Liver (tissue), 9 donors: ENCODE results near the gene RPGRIP1L. TPM values are rescaled to one million over a fixed set of nuclear protein-coding genes. Genes with fewer than 3 reads are reported as not detected.

Experiments
- DNase-seq: peaks from one replicate; pipeline ENCODE4 v3.0.0-alpha.2; 2017; ENCODE audit warnings: low spot score
- H3K27ac ChIP-seq, 2 donors: one replicate each; pipeline ENCODE4 v1.7.0; 2013; ENCODE audit warnings: inconsistent platforms in 2 of 2, low read length in 2 of 2, control low read depth in 1 of 2, low read depth in 1 of 2, mild to moderate bottlenecking in 1 of 2
- H3K27me3 ChIP-seq, 4 donors: one replicate each; pipeline versions ENCODE4 v1.6.1 to v1.7.0; 2013; ENCODE audit warnings: low read length in 3 of 4, inconsistent platforms in 1 of 4, mild to moderate bottlenecking in 1 of 4, moderate library complexity in 1 of 4; ENCODE audit not compliant: control insufficient read depth in 4 of 4, insufficient read depth in 4 of 4
- H3K36me3 ChIP-seq, 4 donors: one replicate each; pipeline versions ENCODE4 v1.6.1 to v1.7.0; 2013; ENCODE audit warnings: low read length in 3 of 4, mild to moderate bottlenecking in 3 of 4, low read depth in 1 of 4, moderate library complexity in 1 of 4; ENCODE audit not compliant: control insufficient read depth in 4 of 4, insufficient read depth in 3 of 4
- H3K4me1 ChIP-seq, 4 donors: one replicate each; pipeline versions ENCODE4 v1.6.1 to v1.7.0; 2013; ENCODE audit warnings: low read length in 3 of 4, mild to moderate bottlenecking in 3 of 4, moderate library complexity in 1 of 4; ENCODE audit not compliant: control insufficient read depth in 4 of 4, insufficient read depth in 4 of 4
- H3K4me3 ChIP-seq, 3 donors: one replicate each; pipeline versions ENCODE4 v1.6.1 to v1.7.0; 2013; ENCODE audit warnings: low read length in 3 of 3, control low read depth in 1 of 3, low read depth in 1 of 3, mild to moderate bottlenecking in 1 of 3
- H3K9ac ChIP-seq, 2 donors: one replicate each; pipeline ENCODE4 v1.7.0; 2013; ENCODE audit warnings: low read length in 2 of 2, mild to moderate bottlenecking in 2 of 2, moderate library complexity in 2 of 2, control low read depth in 1 of 2, low read depth in 1 of 2
- H3K9me3 ChIP-seq, 4 donors: one replicate each; pipeline versions ENCODE4 v1.6.1 to v1.7.0; 2013; ENCODE audit warnings: low read length in 3 of 4; ENCODE audit not compliant: control insufficient read depth in 4 of 4
- EGR1 ChIP-seq, 2 donors: IDR thresholded peaks; 2 replicates each; pipeline ENCODE4 v1.6.1; 2016 to 2018; ENCODE audit warnings: antibody characterized with exemption in 2 of 2, low read depth in 2 of 2
- FOXA1 ChIP-seq: IDR thresholded peaks from 2 replicates; pipeline ENCODE4 v1.6.1; 2016; ENCODE audit warnings: antibody characterized with exemption
- FOXA2 ChIP-seq: IDR thresholded peaks from 2 replicates; pipeline ENCODE4 v1.6.1; 2016; ENCODE audit warnings: antibody characterized with exemption
- GABPA ChIP-seq, 2 donors: IDR thresholded peaks in 1 of 2; conservative IDR thresholded peaks in 1 of 2; 2 replicates each; pipeline ENCODE4 v1.6.1; 2016; ENCODE audit warnings: antibody characterized with exemption in 2 of 2, mild to moderate bottlenecking in 1 of 2, moderate library complexity in 1 of 2
- HNF4A ChIP-seq, 2 donors: conservative IDR thresholded peaks; 2 replicates each; pipeline ENCODE4 v1.6.1; 2016; ENCODE audit warnings: antibody characterized with exemption in 2 of 2, mild to moderate bottlenecking in 2 of 2
- HNF4G ChIP-seq: IDR thresholded peaks from 2 replicates; pipeline ENCODE4 v1.6.1; 2016; ENCODE audit warnings: antibody characterized with exemption
- JUND ChIP-seq, 2 donors: IDR thresholded peaks; 2 replicates each; pipeline ENCODE4 v1.6.1; 2016; ENCODE audit warnings: antibody characterized with exemption in 2 of 2
- MAX ChIP-seq: IDR thresholded peaks from 2 replicates; pipeline ENCODE4 v1.6.1; 2016; ENCODE audit warnings: antibody characterized with exemption
- NR2F2 ChIP-seq: IDR thresholded peaks from 2 replicates; pipeline ENCODE4 v1.6.1; 2016; ENCODE audit warnings: antibody characterized with exemption
- REST ChIP-seq: IDR thresholded peaks from 2 replicates; pipeline ENCODE4 v1.6.1; 2016; ENCODE audit warnings: antibody characterized with exemption, mild to moderate bottlenecking
- RXRA ChIP-seq, 2 donors: IDR thresholded peaks; 2 replicates each; pipeline ENCODE4 v1.6.1; 2017 to 2018; ENCODE audit warnings: antibody characterized with exemption in 2 of 2, mild to moderate bottlenecking in 1 of 2
- SP1 ChIP-seq: IDR thresholded peaks from 2 replicates; pipeline ENCODE4 v1.6.1; 2018; ENCODE audit warnings: antibody characterized with exemption, mild to moderate bottlenecking
- YY1 ChIP-seq: IDR thresholded peaks from 2 replicates; pipeline ENCODE4 v1.6.1; 2016; ENCODE audit warnings: antibody characterized with exemption, mild to moderate bottlenecking
- ZBTB33 ChIP-seq: IDR thresholded peaks from 2 replicates; pipeline ENCODE4 v1.6.1; 2016; ENCODE audit warnings: antibody characterized with exemption
- WGBS: extraction: QIAGEN DNeasy Blood & Tissue Kit; methylation state at CpG from one replicate; pipeline ENCODE4 v1.1.7; 2013; 5-methylcytosine and 5-hydroxymethylcytosine counted together
- polyA plus RNA-seq, 2 donors: library from polyadenylated mRNA; stranded (reverse) in 1 of 2; unstranded in 1 of 2; fragments of 200-250 nt in 1 of 2; fragments of >200 nt in 1 of 2; fragmentation: Nextera tagmentation in 1 of 2; extraction: Ambion mirVana in 1 of 2; gene quantifications; one replicate each; pipeline versions ENCODE4 v1.2.1 to v1.2.3, GENCODE V29; 2013 to 2015
- total RNA-seq, 2 donors: library from RNA; depleted of rRNA; stranded (reverse); fragments of >200 nt; gene quantifications; one replicate each; pipeline ENCODE4 v1.2.3, GENCODE V29; 2014
- donor health status: healthy.
- donor health status: healthy.
- donor health status: healthy.
- donor health status: healthy.
- donor health status: healthy.

Gene RPGRIP1L
- total and polyA plus RNA-seq, 4 donors = 0.46 to 1.4 (median 0.89) TPM

- Histone ChIP-seq H3K4me1 (no peaks in the 10 kb centered on the region), H3K27me3 (no peaks in the 10 kb centered on the region), H3K9me3 (no peaks in the 10 kb centered on the region), H3K9ac (no peak overlapping the region), H3K36me3 (no peaks in the 10 kb centered on the region), H3K27ac (no peak overlapping the region), H3K4me3 (no peak overlapping the region)
- TF ChIP-seq JUND (IDR thresholded peaks at IDR 0.05) (no peak), EGR1 (IDR thresholded peaks at IDR 0.05; ENCODE audit: low read depth in 2 of 2) (no peak), SP1 (no peak), MAX (no peak), GABPA (IDR thresholded peaks at IDR 0.05 in 1 of 2, conservative IDR thresholded peaks at IDR 0.05 in 1 of 2) (no peak), ZBTB33 (no peak)
- no peak for DNase-seq
- WGBS = 95% methylated on average over 1 of the region's 1 CpG
Observed at GRCh38 chr16:53695070-53695469, 8.6 kb downstream of the RPGRIP1L start.

GRCh38 chr16:53693320-53693719 is 10.3 kb downstream of the RPGRIP1L start:
- no peak overlapping the region for H3K4me3 ChIP-seq
- TF ChIP-seq SP1 = no peak
- no peak for TF ChIP-seq FOXA2
- TF ChIP-seq EGR1 (IDR thresholded peaks at IDR 0.05; ENCODE audit: low read depth in 2 of 2) = no peak
- TF ChIP-seq MAX = no peak
- TF ChIP-seq NR2F2 = no peak
- no peak for TF ChIP-seq HNF4A (conservative IDR thresholded peaks at IDR 0.05)
- TF ChIP-seq ZBTB33 = no peak
- TF ChIP-seq HNF4G = no peak
- TF ChIP-seq FOXA1 = no peak
- no peak for TF ChIP-seq YY1
- no peak for TF ChIP-seq GABPA (IDR thresholded peaks at IDR 0.05 in 1 of 2, conservative IDR thresholded peaks at IDR 0.05 in 1 of 2)
- TF ChIP-seq REST = no peak
- no peak for TF ChIP-seq RXRA (IDR thresholded peaks at IDR 0.05)
- WGBS = 98% methylated on average over 5 of the region's 5 CpGs
- no peaks in the 10 kb centered on the region for H3K27me3 ChIP-seq
- H3K9ac ChIP-seq = no peak overlapping the region
- no peaks in the 10 kb centered on the region for H3K9me3 ChIP-seq
- DNase-seq = no peak
- H3K4me1 ChIP-seq = no peaks in the 10 kb centered on the region
- no peaks in the 10 kb centered on the region for H3K36me3 ChIP-seq
- H3K27ac ChIP-seq = no peak overlapping the region
